ENCODE results near the gene PUS1.

PUS1 gene

DNA sequence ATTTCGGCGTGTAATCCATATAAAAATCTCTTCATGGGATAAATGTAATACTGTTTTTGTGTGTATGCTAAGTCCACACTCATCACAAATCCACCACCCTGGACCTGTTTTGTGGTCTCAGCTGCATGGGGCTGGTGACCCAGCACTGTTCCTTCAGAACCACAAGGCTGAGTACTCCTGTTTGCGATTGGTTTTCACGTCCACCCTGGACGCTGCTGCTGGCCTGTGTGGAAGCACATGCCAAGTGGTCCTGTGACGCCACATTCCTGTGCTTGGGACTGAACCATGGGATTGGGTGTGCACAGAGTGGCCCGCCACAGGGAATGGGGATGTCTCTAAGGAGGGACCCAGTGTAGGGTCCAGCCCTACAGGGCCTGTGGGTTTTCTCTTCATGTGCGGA lies 4.3 kb downstream of the PUS1 start:
- TF ChIP-seq, protein P1, sequence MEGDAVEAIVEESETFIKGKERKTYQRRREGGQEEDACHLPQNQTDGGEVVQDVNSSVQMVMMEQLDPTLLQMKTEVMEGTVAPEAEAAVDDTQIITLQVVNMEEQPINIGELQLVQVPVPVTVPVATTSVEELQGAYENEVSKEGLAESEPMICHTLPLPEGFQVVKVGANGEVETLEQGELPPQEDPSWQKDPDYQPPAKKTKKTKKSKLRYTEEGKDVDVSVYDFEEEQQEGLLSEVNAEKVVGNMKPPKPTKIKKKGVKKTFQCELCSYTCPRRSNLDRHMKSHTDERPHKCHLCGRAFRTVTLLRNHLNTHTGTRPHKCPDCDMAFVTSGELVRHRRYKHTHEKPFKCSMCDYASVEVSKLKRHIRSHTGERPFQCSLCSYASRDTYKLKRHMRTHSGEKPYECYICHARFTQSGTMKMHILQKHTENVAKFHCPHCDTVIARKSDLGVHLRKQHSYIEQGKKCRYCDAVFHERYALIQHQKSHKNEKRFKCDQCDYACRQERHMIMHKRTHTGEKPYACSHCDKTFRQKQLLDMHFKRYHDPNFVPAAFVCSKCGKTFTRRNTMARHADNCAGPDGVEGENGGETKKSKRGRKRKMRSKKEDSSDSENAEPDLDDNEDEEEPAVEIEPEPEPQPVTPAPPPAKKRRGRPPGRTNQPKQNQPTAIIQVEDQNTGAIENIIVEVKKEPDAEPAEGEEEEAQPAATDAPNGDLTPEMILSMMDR (IDR thresholded peaks at IDR 0.05; ENCODE audit: low read depth, low read length, missing control alignments), result no peak
- DNase-seq (ENCODE audit: low read depth), result no peak
- no peak overlapping the region for H3K4me3 ChIP-seq (ENCODE audit: low read depth, low read length)

DNA sequence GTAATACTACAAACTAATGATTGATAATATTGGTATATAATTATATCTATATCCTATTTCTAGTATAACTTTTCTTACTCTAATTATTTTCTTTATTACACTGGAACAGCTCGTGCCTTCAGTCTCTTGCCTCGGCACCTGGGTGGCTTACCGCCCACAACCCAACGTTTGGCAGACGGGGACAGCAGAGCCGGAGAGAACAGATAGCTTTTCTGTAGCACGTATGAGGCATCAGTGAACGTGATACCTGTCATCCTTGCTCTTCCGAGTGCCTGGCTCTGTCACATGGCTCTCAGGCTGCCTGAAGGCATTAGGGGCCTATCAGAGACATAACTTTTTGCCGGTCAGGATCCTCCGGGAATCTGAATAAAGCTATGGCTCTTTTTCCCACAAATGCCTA lies 5.5 kb downstream of the PUS1 start:
- TF ChIP-seq, protein P1 (IDR thresholded peaks at IDR 0.05; ENCODE audit: low read depth, low read length, missing control alignments), result no peak
- no peak overlapping the region for H3K4me3 ChIP-seq (ENCODE audit: low read depth, low read length)
- DNase-seq (ENCODE audit: low read depth), result no peak

DNA sequence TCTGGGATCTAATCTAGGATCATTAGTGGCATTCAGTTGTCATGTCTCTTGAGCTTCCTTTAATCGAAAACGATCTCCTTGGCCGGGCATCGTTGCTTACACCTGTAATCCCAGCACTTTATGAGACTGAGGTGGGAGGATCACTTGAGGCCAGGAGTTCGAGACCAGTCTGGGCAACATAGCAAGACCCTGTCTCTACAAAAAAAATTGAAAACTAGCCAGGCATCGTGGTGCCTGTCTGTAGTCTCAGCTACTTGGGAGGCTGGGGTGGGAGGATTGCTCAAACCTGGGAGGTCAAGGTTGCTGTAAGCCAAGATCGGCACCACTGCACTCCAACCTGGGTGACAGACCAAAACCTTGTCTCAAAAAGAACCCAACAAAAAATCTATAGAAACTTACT lies 9.0 kb downstream of the PUS1 start:
- no peak for DNase-seq (ENCODE audit: low read depth)
- TF ChIP-seq, protein P1 (IDR thresholded peaks at IDR 0.05; ENCODE audit: low read depth, low read length, missing control alignments), result no peak
- H3K4me3 ChIP-seq (ENCODE audit: low read depth, low read length), result no peak overlapping the region

DNA sequence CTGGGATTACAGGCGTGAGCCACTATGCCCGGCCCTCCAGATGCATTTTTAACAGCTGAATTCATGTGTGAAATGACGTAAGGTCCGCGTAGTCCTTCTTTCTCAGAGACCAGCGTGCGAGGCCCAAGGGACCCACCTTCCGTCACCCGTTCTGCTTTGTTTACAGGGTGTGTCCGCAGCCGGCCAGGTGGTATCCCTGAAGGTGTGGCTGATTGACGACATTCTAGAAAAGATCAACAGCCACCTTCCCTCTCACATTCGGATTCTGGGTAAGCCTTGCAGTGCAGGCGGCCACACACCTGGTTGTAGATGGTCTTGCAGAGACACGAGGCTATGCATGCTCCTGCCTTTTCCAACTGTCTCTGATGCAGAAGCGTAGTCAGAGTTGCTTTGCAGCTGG lies 9.9 kb downstream of the PUS1 start:
- DNase-seq (ENCODE audit: low read depth), result no peak

DNA sequence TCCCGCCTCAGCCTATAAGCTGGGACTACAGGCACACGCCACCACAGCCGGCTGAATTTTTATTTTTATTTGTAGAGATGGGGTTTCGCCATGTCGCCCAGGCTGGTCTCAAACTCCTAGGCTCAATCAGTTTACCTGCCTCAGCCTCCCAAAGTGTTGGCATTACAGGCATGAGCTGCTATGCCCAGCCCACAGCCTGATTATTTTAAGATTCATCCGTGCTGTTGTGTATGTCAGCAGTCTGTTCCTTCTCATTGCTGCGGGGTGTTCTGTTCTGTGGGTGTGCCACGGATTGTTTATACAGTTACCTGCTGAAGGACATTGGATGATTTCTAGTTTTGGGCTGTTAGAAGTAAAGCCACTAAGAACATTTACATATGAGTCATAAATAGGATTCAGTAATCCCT lies 11.1 kb downstream of the PUS1 start:
- H3K4me3 ChIP-seq (ENCODE audit: low read depth, low read length), result no peak overlapping the region
- TF ChIP-seq, protein P1 (IDR thresholded peaks at IDR 0.05; ENCODE audit: low read depth, low read length, missing control alignments), result no peak
- DNase-seq (ENCODE audit: low read depth), result no peak

More for the DNA sequence above, 9.9 kb downstream of the PUS1 start:
- TF ChIP-seq, protein P1 (IDR thresholded peaks at IDR 0.05; ENCODE audit: low read depth, low read length, missing control alignments), result no peak
- no peak overlapping the region for H3K4me3 ChIP-seq (ENCODE audit: low read depth, low read length)

DNA sequence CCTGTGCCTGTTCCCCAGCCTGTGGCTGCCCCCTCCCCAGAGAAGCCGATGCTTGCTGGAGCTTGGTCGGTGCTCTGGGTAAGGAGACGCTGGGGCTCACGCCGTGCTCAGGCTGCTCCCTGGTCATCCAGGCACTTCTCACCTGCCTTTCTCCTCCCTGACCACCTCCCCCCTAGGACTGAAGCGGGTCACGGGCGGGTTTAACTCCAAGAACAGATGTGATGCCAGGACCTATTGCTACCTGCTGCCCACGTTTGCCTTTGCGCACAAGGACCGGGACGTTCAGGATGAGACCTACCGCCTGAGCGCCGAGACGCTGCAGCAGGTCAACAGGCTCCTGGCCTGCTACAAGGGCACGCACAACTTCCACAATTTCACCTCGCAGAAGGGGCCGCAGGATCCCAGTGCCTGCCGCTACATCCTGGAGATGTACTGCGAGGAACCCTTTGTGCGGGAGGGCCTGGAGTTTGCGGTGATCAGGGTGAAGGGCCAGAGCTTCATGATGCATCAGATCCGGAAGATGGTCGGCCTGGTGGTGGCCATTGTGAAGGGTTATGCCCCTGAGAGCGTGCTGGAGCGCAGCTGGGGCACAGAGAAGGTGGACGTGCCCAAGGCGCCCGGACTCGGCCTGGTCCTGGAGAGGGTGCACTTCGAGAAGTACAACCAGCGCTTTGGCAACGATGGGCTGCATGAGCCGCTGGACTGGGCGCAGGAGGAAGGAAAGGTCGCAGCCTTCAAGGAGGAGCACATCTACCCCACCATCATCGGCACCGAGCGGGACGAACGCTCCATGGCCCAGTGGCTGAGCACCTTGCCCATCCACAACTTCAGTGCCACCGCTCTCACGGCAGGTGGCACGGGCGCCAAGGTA lies 12.3 kb downstream of the PUS1 start:
- no peak for DNase-seq (ENCODE audit: low read depth)
- TF ChIP-seq, protein P1 (IDR thresholded peaks at IDR 0.05; ENCODE audit: low read depth, low read length, missing control alignments), result no peak

DNA sequence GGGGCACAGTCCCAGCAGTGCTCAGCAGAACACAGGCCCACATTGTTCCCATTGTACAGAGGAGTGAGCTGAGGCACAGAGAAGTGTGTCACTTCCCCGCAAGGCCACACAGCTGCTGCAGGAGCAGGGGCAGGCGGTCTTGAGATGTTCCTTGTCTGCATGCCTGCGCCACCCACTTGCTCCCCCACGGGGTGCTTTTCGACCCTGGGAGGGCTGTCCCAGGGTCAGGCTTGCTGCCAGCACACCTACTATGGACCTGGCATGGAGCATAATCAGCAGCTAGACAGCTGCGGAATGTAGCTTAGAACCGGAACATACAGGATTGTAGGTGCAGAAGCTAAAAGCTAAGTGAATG lies 12.9 kb downstream of the PUS1 start:
- TF ChIP-seq, protein P1 (IDR thresholded peaks at IDR 0.05; ENCODE audit: low read depth, low read length, missing control alignments), result no peak
- no peak for DNase-seq (ENCODE audit: low read depth)
- no peak overlapping the region for H3K4me3 ChIP-seq (ENCODE audit: low read depth, low read length)

More for the DNA sequence above, 12.3 kb downstream of the PUS1 start:
- H3K4me3 ChIP-seq (ENCODE audit: low read depth, low read length), result no peak overlapping the region
